HEK293 (cell line): ENCODE results near the gene LIMA1.
A peak's percentile ranks its signal among the peaks of the same experiment; 100 is the strongest.

Experiments
- CTCF ChIA-PET: fragments of 350-600 bp; formaldehyde crosslinking; extraction: SDS; loops from one replicate; lab custom pipeline; 2021; ENCODE audit warnings: antibody characterized with exemption; lab: Yijun Ruan, JAX
- POLR2A ChIA-PET: fragments of 300-600 bp; formaldehyde crosslinking; extraction: SDS; loops from one replicate; lab custom pipeline; 2020; ENCODE audit warnings: antibody characterized with exemption, inconsistent platforms; lab: Yijun Ruan, JAX
- H3K27ac ChIP-seq: fragments of 200-500 bp; sonication (Bioruptor generic); 2 replicates; pipeline ENCODE4 v1.5.1; 2014; ENCODE audit warnings: low read depth, low read length, control low read depth, inconsistent platforms; ENCODE audit errors: extremely low read depth
- H3K36me3 ChIP-seq, 2 experiments: fragments of 200-500 bp in 1 of 2; sonication (Bioruptor generic) in 1 of 2; 1 replicate in 1 of 2; 2 replicates in 1 of 2; pipeline ENCODE4 v1.5.1; 2014 to 2017; ENCODE audit warnings: inconsistent platforms in 2 of 2, low read length in 2 of 2; ENCODE audit not compliant: control insufficient read depth in 2 of 2, insufficient read depth in 1 of 2
- H3K4me1 ChIP-seq: fragments of 200-500 bp; sonication (Bioruptor generic); 2 replicates; pipeline ENCODE4 v1.5.1; 2014; ENCODE audit warnings: mild to moderate bottlenecking, low read length, inconsistent platforms; ENCODE audit not compliant: control insufficient read depth, insufficient read depth
- H3K4me3 ChIP-seq: 2 replicates; pipeline ENCODE4 v1.5.1; 2011; ENCODE audit warnings: low read depth, mild to moderate bottlenecking, control low read depth, low read length, moderate library complexity
- H3K9me3 ChIP-seq: fragments of 200-500 bp; sonication (Bioruptor generic); 2 replicates; pipeline ENCODE4 v1.5.1; 2014; ENCODE audit warnings: low read depth, low read length, inconsistent platforms; ENCODE audit not compliant: control insufficient read depth, insufficient read depth
- KLF9 ChIP-seq: fragments of 450-650 bp; formaldehyde crosslinking; IDR thresholded peaks from 2 replicates; pipeline ENCODE4 v1.5.1; 2016; ENCODE audit warnings: missing biosample characterization, missing genetic modification characterization, low read depth
- SP2 ChIP-seq: fragments of 450-650 bp; formaldehyde crosslinking; IDR thresholded peaks from 2 replicates; pipeline ENCODE4 v1.5.1; 2016; ENCODE audit warnings: missing biosample characterization, missing genetic modification characterization
- TCF7L2 ChIP-seq: IDR thresholded peaks from 2 replicates; pipeline ENCODE4 v1.6.1; 2011; ENCODE audit warnings: low read depth, mild to moderate bottlenecking, inconsistent platforms, low read length, moderate library complexity, borderline replicate concordance
- ZBTB8A ChIP-seq: fragments of 450-650 bp; formaldehyde crosslinking; IDR thresholded peaks from 2 replicates; pipeline ENCODE4 v1.5.1; 2016; ENCODE audit warnings: missing biosample characterization, missing genetic modification characterization
- ZEB2 ChIP-seq: fragments of 450-650 bp; formaldehyde crosslinking; IDR thresholded peaks from 2 replicates; pipeline ENCODE4 v1.5.1; 2016; ENCODE audit warnings: missing biosample characterization, missing genetic modification characterization
- ZFP3 ChIP-seq: fragments of 450-650 bp; formaldehyde crosslinking; IDR thresholded peaks from 2 replicates; pipeline ENCODE4 v1.5.1; 2016; ENCODE audit warnings: low read depth, missing biosample characterization, missing genetic modification characterization
- ZFP37 ChIP-seq: fragments of 450-650 bp; formaldehyde crosslinking; IDR thresholded peaks from 2 replicates; pipeline ENCODE4 v1.5.1; 2016; ENCODE audit warnings: missing biosample characterization, missing genetic modification characterization
- ZNF121 ChIP-seq: fragments of 450-650 bp; formaldehyde crosslinking; IDR thresholded peaks from 2 replicates; pipeline ENCODE4 v1.5.1; 2016; ENCODE audit warnings: missing biosample characterization, missing genetic modification characterization
- ZNF157 ChIP-seq: fragments of 450-650 bp; formaldehyde crosslinking; IDR thresholded peaks from 2 replicates; pipeline ENCODE4 v1.5.1; 2016; ENCODE audit warnings: missing biosample characterization, missing genetic modification characterization
- ZNF2 ChIP-seq: fragments of 450-650 bp; formaldehyde crosslinking; IDR thresholded peaks from 2 replicates; pipeline ENCODE4 v1.5.1; 2016; ENCODE audit warnings: missing biosample characterization, missing genetic modification characterization
- ZNF211 ChIP-seq: fragments of 450-650 bp; formaldehyde crosslinking; IDR thresholded peaks from 2 replicates; pipeline ENCODE4 v1.5.1; 2016; ENCODE audit warnings: low read depth, missing biosample characterization, missing genetic modification characterization
- ZNF302 ChIP-seq: fragments of 450-650 bp; formaldehyde crosslinking; IDR thresholded peaks from 2 replicates; pipeline ENCODE4 v1.5.1; 2016; ENCODE audit warnings: missing biosample characterization, missing genetic modification characterization, low read depth
- ZNF324 ChIP-seq: fragments of 450-650 bp; formaldehyde crosslinking; IDR thresholded peaks from 2 replicates; pipeline ENCODE4 v1.5.1; 2016; ENCODE audit warnings: missing biosample characterization, missing genetic modification characterization
- ZNF335 ChIP-seq: fragments of 450-650 bp; formaldehyde crosslinking; conservative IDR thresholded peaks from 2 replicates; pipeline ENCODE4 v1.5.1; 2016; ENCODE audit warnings: missing biosample characterization, missing genetic modification characterization
- ZNF341 ChIP-seq: fragments of 450-650 bp; formaldehyde crosslinking; IDR thresholded peaks from 2 replicates; pipeline ENCODE4; 2016; ENCODE audit warnings: low read depth, missing biosample characterization, missing genetic modification characterization
- ZNF501 ChIP-seq: fragments of 450-650 bp; formaldehyde crosslinking; IDR thresholded peaks from 2 replicates; pipeline ENCODE4 v1.5.1; 2016; ENCODE audit warnings: missing biosample characterization, missing genetic modification characterization
- ZNF514 ChIP-seq: fragments of 450-650 bp; formaldehyde crosslinking; IDR thresholded peaks from 2 replicates; pipeline ENCODE4 v1.5.1; 2016; ENCODE audit warnings: missing biosample characterization, missing genetic modification characterization
- ZNF561 ChIP-seq: fragments of 450-650 bp; IDR thresholded peaks from 2 replicates; pipeline ENCODE4 v1.5.1; 2018; ENCODE audit warnings: missing biosample characterization, missing genetic modification characterization, borderline replicate concordance
- ZNF610 ChIP-seq: fragments of 450-650 bp; formaldehyde crosslinking; IDR thresholded peaks from 2 replicates; pipeline ENCODE4 v1.5.1; 2016; ENCODE audit warnings: missing biosample characterization, missing genetic modification characterization, borderline replicate concordance
- ZNF660 ChIP-seq: fragments of 450-650 bp; IDR thresholded peaks from 2 replicates; pipeline ENCODE4 v1.5.1; 2018; ENCODE audit warnings: missing biosample characterization, mild to moderate bottlenecking, missing genetic modification characterization
- TF ChIP-seq, protein P1 (sequence below): fragments of 450-650 bp; formaldehyde crosslinking; IDR thresholded peaks from 2 replicates; pipeline ENCODE4 v1.5.1; 2016; ENCODE audit warnings: missing biosample characterization, missing genetic modification characterization
- TF ChIP-seq, protein P2 (sequence below): fragments of 450-650 bp; formaldehyde crosslinking; IDR thresholded peaks from 2 replicates; pipeline ENCODE4 v1.5.1; 2016; ENCODE audit warnings: missing biosample characterization, missing genetic modification characterization
- TF ChIP-seq, protein P3 (sequence below): fragments of 450-650 bp; formaldehyde crosslinking; IDR thresholded peaks from 2 replicates; pipeline ENCODE4 v1.5.1; 2016; ENCODE audit warnings: missing biosample characterization, missing genetic modification characterization
- TF ChIP-seq, protein P4 (sequence below): fragments of 450-650 bp; formaldehyde crosslinking; IDR thresholded peaks from 2 replicates; pipeline ENCODE4 v1.5.1; 2016; ENCODE audit warnings: missing biosample characterization, missing genetic modification characterization
- TF ChIP-seq, protein P5 (sequence below): fragments of 450-650 bp; formaldehyde crosslinking; IDR thresholded peaks from 2 replicates; pipeline ENCODE4 v1.5.1; 2017; ENCODE audit warnings: missing biosample characterization, missing genetic modification characterization
- TF ChIP-seq, protein P6 (sequence below): fragments of 450-650 bp; formaldehyde crosslinking; IDR thresholded peaks from 2 replicates; pipeline ENCODE4 v1.5.1; 2016; ENCODE audit warnings: missing biosample characterization, missing genetic modification characterization

LIMA1 gene

DNA sequence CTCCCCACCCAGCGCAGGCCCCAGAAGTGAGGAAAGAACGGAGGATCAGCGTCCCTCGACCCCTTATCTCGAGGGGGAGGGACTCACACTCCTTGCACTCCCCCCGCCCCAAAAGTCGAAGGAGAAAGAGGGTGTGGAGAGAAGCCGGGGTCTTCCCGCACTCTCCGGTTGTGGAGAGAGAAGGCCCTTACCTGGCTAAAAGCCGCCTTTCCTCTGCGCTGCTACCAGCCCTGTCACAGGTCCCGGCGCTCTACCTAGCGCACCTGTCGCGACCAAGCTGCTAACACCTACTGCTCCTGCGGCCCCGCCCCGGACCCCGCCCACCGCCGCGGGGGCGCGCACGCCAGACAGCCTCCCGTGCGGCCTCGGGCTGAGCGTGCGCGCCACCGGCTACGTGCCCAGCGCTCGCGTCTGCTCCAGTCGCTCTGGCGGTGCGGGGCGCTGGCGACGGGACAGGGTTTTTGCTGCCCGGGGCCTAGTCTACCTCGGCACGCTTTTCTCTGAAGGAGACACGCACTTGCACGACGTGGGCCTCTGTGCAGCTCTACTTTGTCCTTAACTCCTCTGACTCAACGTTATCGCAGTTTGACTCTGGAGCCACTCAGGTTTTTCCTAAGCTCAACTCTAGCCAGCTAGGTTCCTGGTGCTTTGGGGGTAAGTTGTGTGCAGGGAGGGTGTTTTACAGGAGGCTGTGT, at the start of gene LIMA1:
Gene LIMA1 (minus strand): TSS at position 292 of the 695 bp plus-strand sequence. CDS start 34,769 bp downstream, outside the sequence.
- Histone ChIP-seq H3K4me3 (peak within 1 kb of the TSS; percentile 67), H3K36me3 (no peaks in the 10 kb centered on the region), H3K9me3 (no peaks in the 10 kb centered on the region), H3K4me1 (peaks cover 4% of the 10 kb centered on the region; the same call in 1 of the 2 replicates), H3K27ac (peak within 1 kb of the TSS; percentile 63)
- ChIA-PET CTCF (interaction anchor here (0.6 to 1.3 kb wide), 5 partner anchors 31 to 107 kb away, joined by 3 to 5 read pairs (median 3); no protein-coding TSS in a partner anchor), POLR2A (interaction anchor here (0.6 to 2.0 kb wide), 11 partner anchors 9 to 198 kb away, joined by 3 to 17 read pairs (median 5); partner anchors contain the start of genes CERS5, COX14 and SMARCD1)
- TF ChIP-seq ZNF610 (tag by site-specific recombination) (no peak), ZNF121 (tag by site-specific recombination) (peak; percentile 100), ZNF157 (tag by site-specific recombination) (no peak), ZNF561 (tag by site-specific recombination) (0 out of 2 replicates have a peak, but pooled peaks have one; percentile 40), ZNF501 (tag by site-specific recombination) (peak; percentile 60), TCF7L2 (no peak), ZNF341 (tag by site-specific recombination) (peak; percentile 34; the same call in 1 of the 2 replicates), ZFP37 (tag by site-specific recombination) (0 out of 2 replicates have a peak, but pooled peaks have one; percentile 9), ZEB2 (tag by site-specific recombination) (peak; percentile 70; the same call in 1 of the 2 replicates), ZBTB8A (tag by site-specific recombination) (0 out of 2 replicates have a peak, but pooled peaks have one; percentile 21), ZNF335 (tag by site-specific recombination) (peak; percentile 57), ZFP3 (no peak), ZNF660 (tag by site-specific recombination) (peak; percentile 72; the same call in 1 of the 2 replicates), ZNF211 (no peak), ZNF2 (tag by site-specific recombination) (peak; percentile 59; the same call in 1 of the 2 replicates), ZNF302 (tag by site-specific recombination) (no peak), ZNF324 (tag by site-specific recombination) (peak; percentile 66), SP2 (tag by site-specific recombination) (peak; percentile 57), ZNF514 (no peak), KLF9 (tag by site-specific recombination) (peak; percentile 97)
- TF ChIP-seq, protein P1, sequence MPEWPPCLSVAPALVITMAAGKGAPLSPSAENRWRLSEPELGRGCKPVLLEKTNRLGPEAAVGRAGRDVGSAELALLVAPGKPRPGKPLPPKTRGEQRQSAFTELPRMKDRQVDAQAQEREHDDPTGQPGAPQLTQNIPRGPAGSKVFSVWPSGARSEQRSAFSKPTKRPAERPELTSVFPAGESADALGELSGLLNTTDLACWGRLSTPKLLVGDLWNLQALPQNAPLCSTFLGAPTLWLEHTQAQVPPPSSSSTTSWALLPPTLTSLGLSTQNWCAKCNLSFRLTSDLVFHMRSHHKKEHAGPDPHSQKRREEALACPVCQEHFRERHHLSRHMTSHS (tag by site-specific recombination): no peak
- TF ChIP-seq, protein P2, sequence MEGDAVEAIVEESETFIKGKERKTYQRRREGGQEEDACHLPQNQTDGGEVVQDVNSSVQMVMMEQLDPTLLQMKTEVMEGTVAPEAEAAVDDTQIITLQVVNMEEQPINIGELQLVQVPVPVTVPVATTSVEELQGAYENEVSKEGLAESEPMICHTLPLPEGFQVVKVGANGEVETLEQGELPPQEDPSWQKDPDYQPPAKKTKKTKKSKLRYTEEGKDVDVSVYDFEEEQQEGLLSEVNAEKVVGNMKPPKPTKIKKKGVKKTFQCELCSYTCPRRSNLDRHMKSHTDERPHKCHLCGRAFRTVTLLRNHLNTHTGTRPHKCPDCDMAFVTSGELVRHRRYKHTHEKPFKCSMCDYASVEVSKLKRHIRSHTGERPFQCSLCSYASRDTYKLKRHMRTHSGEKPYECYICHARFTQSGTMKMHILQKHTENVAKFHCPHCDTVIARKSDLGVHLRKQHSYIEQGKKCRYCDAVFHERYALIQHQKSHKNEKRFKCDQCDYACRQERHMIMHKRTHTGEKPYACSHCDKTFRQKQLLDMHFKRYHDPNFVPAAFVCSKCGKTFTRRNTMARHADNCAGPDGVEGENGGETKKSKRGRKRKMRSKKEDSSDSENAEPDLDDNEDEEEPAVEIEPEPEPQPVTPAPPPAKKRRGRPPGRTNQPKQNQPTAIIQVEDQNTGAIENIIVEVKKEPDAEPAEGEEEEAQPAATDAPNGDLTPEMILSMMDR (tag by site-specific recombination): peak; percentile 56; the same call in 1 of the 2 replicates
- TF ChIP-seq, protein P3, sequence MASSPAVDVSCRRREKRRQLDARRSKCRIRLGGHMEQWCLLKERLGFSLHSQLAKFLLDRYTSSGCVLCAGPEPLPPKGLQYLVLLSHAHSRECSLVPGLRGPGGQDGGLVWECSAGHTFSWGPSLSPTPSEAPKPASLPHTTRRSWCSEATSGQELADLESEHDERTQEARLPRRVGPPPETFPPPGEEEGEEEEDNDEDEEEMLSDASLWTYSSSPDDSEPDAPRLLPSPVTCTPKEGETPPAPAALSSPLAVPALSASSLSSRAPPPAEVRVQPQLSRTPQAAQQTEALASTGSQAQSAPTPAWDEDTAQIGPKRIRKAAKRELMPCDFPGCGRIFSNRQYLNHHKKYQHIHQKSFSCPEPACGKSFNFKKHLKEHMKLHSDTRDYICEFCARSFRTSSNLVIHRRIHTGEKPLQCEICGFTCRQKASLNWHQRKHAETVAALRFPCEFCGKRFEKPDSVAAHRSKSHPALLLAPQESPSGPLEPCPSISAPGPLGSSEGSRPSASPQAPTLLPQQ (tag by site-specific recombination): peak; percentile 36; the same call in 1 of the 2 replicates
- TF ChIP-seq, protein P4, sequence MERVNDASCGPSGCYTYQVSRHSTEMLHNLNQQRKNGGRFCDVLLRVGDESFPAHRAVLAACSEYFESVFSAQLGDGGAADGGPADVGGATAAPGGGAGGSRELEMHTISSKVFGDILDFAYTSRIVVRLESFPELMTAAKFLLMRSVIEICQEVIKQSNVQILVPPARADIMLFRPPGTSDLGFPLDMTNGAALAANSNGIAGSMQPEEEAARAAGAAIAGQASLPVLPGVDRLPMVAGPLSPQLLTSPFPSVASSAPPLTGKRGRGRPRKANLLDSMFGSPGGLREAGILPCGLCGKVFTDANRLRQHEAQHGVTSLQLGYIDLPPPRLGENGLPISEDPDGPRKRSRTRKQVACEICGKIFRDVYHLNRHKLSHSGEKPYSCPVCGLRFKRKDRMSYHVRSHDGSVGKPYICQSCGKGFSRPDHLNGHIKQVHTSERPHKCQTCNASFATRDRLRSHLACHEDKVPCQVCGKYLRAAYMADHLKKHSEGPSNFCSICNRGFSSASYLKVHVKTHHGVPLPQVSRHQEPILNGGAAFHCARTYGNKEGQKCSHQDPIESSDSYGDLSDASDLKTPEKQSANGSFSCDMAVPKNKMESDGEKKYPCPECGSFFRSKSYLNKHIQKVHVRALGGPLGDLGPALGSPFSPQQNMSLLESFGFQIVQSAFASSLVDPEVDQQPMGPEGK: peak; percentile 81
- TF ChIP-seq, protein P5, sequence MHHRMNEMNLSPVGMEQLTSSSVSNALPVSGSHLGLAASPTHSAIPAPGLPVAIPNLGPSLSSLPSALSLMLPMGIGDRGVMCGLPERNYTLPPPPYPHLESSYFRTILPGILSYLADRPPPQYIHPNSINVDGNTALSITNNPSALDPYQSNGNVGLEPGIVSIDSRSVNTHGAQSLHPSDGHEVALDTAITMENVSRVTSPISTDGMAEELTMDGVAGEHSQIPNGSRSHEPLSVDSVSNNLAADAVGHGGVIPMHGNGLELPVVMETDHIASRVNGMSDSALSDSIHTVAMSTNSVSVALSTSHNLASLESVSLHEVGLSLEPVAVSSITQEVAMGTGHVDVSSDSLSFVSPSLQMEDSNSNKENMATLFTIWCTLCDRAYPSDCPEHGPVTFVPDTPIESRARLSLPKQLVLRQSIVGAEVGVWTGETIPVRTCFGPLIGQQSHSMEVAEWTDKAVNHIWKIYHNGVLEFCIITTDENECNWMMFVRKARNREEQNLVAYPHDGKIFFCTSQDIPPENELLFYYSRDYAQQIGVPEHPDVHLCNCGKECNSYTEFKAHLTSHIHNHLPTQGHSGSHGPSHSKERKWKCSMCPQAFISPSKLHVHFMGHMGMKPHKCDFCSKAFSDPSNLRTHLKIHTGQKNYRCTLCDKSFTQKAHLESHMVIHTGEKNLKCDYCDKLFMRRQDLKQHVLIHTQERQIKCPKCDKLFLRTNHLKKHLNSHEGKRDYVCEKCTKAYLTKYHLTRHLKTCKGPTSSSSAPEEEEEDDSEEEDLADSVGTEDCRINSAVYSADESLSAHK (tag by site-specific recombination): 0 out of 2 replicates have a peak, but pooled peaks have one; percentile 36
- TF ChIP-seq, protein P6, sequence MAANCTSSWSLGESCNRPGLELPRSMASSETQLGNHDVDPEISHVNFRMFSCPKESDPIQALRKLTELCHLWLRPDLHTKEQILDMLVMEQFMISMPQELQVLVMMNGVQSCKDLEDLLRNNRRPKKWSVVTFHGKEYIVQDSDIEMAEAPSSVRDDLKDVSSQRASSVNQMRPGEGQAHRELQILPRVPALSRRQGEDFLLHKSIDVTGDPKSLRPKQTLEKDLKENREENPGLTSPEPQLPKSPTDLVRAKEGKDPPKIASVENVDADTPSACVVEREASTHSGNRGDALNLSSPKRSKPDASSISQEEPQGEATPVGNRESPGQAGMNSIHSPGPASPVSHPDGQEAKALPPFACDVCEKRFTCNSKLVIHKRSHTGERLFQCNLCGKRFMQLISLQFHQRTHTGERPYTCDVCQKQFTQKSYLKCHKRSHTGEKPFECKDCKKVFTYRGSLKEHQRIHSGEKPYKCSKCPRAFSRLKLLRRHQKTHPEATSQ (tag by site-specific recombination): no peak
